Activated CD4-positive, alpha-beta T cell treated with anti-CD3 and anti-CD28 coated beads, Interleukin-2, amount 50 U/mL, for 24 hours (primary cell): Measurements from ENCODE around the gene DCUN1D3.

Experiments used
- DNase-seq, 2 donors: peaks; one replicate each; pipeline ENCODE4 v3.0.0-alpha.2; 2020; ENCODE audit warnings: low read depth in 1 of 2, low spot score in 1 of 2

DCUN1D3 gene

GRCh38 chr16:20889625-20890275, 10.4 kb downstream of the DCUN1D3 start:
- DNase-seq, result no peak

GRCh38 chr16:20887207-20887606, 13.0 kb downstream of the DCUN1D3 start:
- DNase-seq, result no peak

- DNase-seq, result no peak
These were observed 13.8 kb downstream of the DCUN1D3 start for GRCh38 chr16:20886320-20886719.

- no peak for DNase-seq
These were observed 16.0 kb downstream of the DCUN1D3 start for GRCh38 chr16:20884240-20884556.

- DNase-seq, result no peak
These were observed 16.5 kb downstream of the DCUN1D3 start for GRCh38 chr16:20883554-20884239.

GRCh38 chr16:20881503-20881878, 18.7 kb downstream of the DCUN1D3 start:
- DNase-seq, result no peak

GRCh38 chr16:20880867-20881502, 19.2 kb downstream of the DCUN1D3 start:
- no peak for DNase-seq

- DNase-seq, result no peak
These were observed 20.8 kb downstream of the DCUN1D3 start for GRCh38 chr16:20879175-20880040.

- DNase-seq, result no peak
These were observed 21.4 kb downstream of the DCUN1D3 start for GRCh38 chr16:20878682-20879147.

GRCh38 chr16:20875355-20875650, 24.9 kb downstream of the DCUN1D3 start:
- DNase-seq, result no peak

GRCh38 chr16:20874088-20874581, 26.0 kb downstream of the DCUN1D3 start:
- DNase-seq, result no peak

- no peak for DNase-seq
These were observed 26.8 kb downstream of the DCUN1D3 start for GRCh38 chr16:20873331-20873730.

- no peak for DNase-seq
These were observed 28.0 kb downstream of the DCUN1D3 start for GRCh38 chr16:20871941-20872815.

- DNase-seq, result no peak
These were observed 28.9 kb downstream of the DCUN1D3 start for GRCh38 chr16:20871258-20871657.

GRCh38 chr16:20870122-20870820, 29.9 kb downstream of the DCUN1D3 start:
- DNase-seq, result no peak

- no peak for DNase-seq
These were observed 31.3 kb downstream of the DCUN1D3 start for GRCh38 chr16:20868890-20869289.

- DNase-seq, result no peak
These were observed 32.6 kb downstream of the DCUN1D3 start for GRCh38 chr16:20867585-20867984.

GRCh38 chr16:20866801-20867200, 33.4 kb downstream of the DCUN1D3 start:
- DNase-seq, result no peak

- DNase-seq, result no peak
These were observed 33.9 kb downstream of the DCUN1D3 start for GRCh38 chr16:20866145-20866772.
